ENCODE measurements around the gene MAGEA9B. TPM values are rescaled to one million over a fixed set of nuclear protein-coding genes. Genes with fewer than 3 reads are reported as not detected.
A peak's percentile ranks its signal among the peaks of the same experiment; 100 is the strongest.
"Not testable (repeated sequence)": the region's sequence is repeated elsewhere in the genome, so short reads cannot be mapped to it uniquely, and the experiment has no call there.

MAGEA9B gene
- polyA plus RNA-seq, 4 donors: 0.06 TPM; not detected in 3

DNA sequence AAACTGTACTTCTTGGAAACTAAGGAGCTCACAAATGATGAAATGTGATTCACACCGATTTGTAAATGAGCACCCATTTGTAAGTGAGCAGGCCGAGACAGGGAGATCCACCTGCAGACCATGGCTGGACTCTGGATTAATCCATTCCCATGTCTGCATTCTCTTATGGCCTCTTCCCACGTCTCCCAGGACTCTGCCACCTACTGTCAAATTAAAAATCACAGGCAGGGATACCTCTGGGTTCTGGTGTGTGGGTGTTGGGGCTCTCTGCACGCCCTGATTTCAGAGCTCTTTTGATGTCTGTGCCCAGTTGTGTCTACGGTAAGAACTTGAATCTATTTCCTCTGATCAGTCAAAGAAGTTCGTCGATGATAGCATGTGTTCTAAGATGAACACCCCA is 3.7 kb upstream of the MAGEA9B start:
- not testable (repeated sequence) for H3K9me3 ChIP-seq (ENCODE audit: control insufficient read depth in 2 of 2, insufficient read depth in 1 of 2, low read depth in 1 of 2, low read length in 1 of 2); H3K36me3 ChIP-seq (ENCODE audit: control insufficient read depth in 3 of 3, insufficient read depth in 2 of 3, low read depth in 1 of 3, low read length in 3 of 3); H3K27me3 ChIP-seq (ENCODE audit: control insufficient read depth in 3 of 3, insufficient read depth in 3 of 3, low read length in 3 of 3); FAIRE-seq; H3K4me3 ChIP-seq (ENCODE audit: low read depth in 1 of 3, low read length in 3 of 3); DNase-seq; H3K27ac ChIP-seq (ENCODE audit: low read depth in 1 of 3, low read length in 2 of 3); H3K4me1 ChIP-seq (ENCODE audit: control insufficient read depth in 3 of 3, insufficient read depth in 2 of 3, low read depth in 1 of 3, low read length in 2 of 3)
- WGBS, 3 donors: no CpG with 5 or more reads among the region's 7 CpGs

- H3K9me3 ChIP-seq (ENCODE audit: control insufficient read depth in 2 of 2, insufficient read depth in 1 of 2, low read depth in 1 of 2, low read length in 1 of 2); FAIRE-seq; H3K27ac ChIP-seq (ENCODE audit: low read depth in 1 of 3, low read length in 2 of 3); DNase-seq; H3K4me3 ChIP-seq (ENCODE audit: low read depth in 1 of 3, low read length in 3 of 3); H3K27me3 ChIP-seq (ENCODE audit: control insufficient read depth in 3 of 3, insufficient read depth in 3 of 3, low read length in 3 of 3); H3K36me3 ChIP-seq (ENCODE audit: control insufficient read depth in 3 of 3, insufficient read depth in 2 of 3, low read depth in 1 of 3, low read length in 3 of 3); H3K4me1 ChIP-seq (ENCODE audit: control insufficient read depth in 3 of 3, insufficient read depth in 2 of 3, low read depth in 1 of 3, low read length in 2 of 3): not testable (repeated sequence)
- 71 to 90% (median 80%) methylated on average over 2 to 6 of the region's 17 CpGs for WGBS, 3 donors
These were observed 1.6 kb downstream of the MAGEA9B start for GRCh38 chrX:149585631-149586030.

- not testable (repeated sequence) for DNase-seq; H3K4me1 ChIP-seq (ENCODE audit: control insufficient read depth in 3 of 3, insufficient read depth in 2 of 3, low read depth in 1 of 3, low read length in 2 of 3); H3K9me3 ChIP-seq (ENCODE audit: control insufficient read depth in 2 of 2, insufficient read depth in 1 of 2, low read depth in 1 of 2, low read length in 1 of 2); H3K36me3 ChIP-seq (ENCODE audit: control insufficient read depth in 3 of 3, insufficient read depth in 2 of 3, low read depth in 1 of 3, low read length in 3 of 3); H3K27me3 ChIP-seq (ENCODE audit: control insufficient read depth in 3 of 3, insufficient read depth in 3 of 3, low read length in 3 of 3); FAIRE-seq; H3K27ac ChIP-seq (ENCODE audit: low read depth in 1 of 3, low read length in 2 of 3); H3K4me3 ChIP-seq (ENCODE audit: low read depth in 1 of 3, low read length in 3 of 3)
- WGBS, 3 donors: no CpG with 5 or more reads among the region's 1 CpG
These were observed 13.8 kb downstream of the MAGEA9B start for GRCh38 chrX:149573456-149573855.

DNA sequence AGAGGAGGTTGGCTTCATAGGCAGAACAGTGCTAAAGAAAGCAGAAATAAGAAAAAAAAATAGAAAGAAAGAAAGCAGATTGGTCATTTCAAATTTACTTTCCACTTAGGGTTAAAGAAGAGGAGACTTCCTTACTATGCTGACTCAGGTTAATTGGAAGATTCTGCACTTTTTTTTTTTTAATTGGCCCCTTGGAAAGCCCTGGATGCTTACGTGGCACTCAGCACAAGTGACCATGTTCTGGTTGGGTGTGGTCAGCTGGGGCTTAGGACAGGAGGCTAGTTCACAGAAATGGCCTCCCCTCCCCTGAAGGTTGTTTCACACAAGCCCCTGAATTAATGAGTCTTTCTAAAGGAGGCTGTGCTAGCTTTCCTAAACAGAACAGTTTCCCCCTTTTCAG is 14.5 kb downstream of the MAGEA9B start:
- Histone ChIP-seq H3K4me1 (ENCODE audit: control insufficient read depth in 3 of 3, insufficient read depth in 2 of 3, low read depth in 1 of 3, low read length in 2 of 3) (no peaks in the 10 kb centered on the region), H3K4me3 (ENCODE audit: low read depth in 1 of 3, low read length in 3 of 3) (no peak overlapping the region), H3K36me3 (ENCODE audit: control insufficient read depth in 3 of 3, insufficient read depth in 2 of 3, low read depth in 1 of 3, low read length in 3 of 3) (no peaks in the 10 kb centered on the region), H3K9me3 (ENCODE audit: control insufficient read depth in 2 of 2, insufficient read depth in 1 of 2, low read depth in 1 of 2, low read length in 1 of 2) (no peaks in the 10 kb centered on the region), H3K27me3 (ENCODE audit: control insufficient read depth in 3 of 3, insufficient read depth in 3 of 3, low read length in 3 of 3) (no peaks in the 10 kb centered on the region), H3K27ac (ENCODE audit: low read depth in 1 of 3, low read length in 2 of 3) (no peak overlapping the region)
- whole genome bisulfite sequencing, 3 donors: 20 to 58% methylated on average over 1 of the region's 1 CpG; no CpG with 5 or more reads in 1 of the 3 donors
- no peak for DNase-seq
- no peak for FAIRE-seq

DNA sequence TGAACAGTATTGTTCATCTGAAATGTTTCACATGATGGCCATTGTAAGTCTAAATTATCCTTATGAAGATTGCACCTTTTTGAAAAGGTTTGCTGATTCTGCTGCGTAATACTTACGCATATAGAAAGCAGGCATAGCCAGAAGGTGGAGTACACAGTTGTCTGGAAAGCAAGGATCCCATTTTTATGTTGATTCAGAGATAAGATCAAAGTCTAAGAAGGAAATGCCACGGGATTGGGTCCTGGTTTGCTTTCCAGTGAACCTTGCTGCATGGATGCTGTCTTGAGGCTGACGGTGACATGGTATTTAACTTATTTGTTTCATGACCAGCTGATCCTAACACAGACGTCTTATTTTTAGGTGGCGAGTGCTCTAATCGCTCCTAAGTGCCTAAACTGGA is 15.5 kb downstream of the MAGEA9B start:
- no peak for FAIRE-seq
- Histone ChIP-seq H3K27ac (ENCODE audit: low read depth in 1 of 3, low read length in 2 of 3) (no peak overlapping the region), H3K27me3 (ENCODE audit: control insufficient read depth in 3 of 3, insufficient read depth in 3 of 3, low read length in 3 of 3) (no peaks in the 10 kb centered on the region), H3K4me1 (ENCODE audit: control insufficient read depth in 3 of 3, insufficient read depth in 2 of 3, low read depth in 1 of 3, low read length in 2 of 3) (no peaks in the 10 kb centered on the region), H3K36me3 (ENCODE audit: control insufficient read depth in 3 of 3, insufficient read depth in 2 of 3, low read depth in 1 of 3, low read length in 3 of 3) (no peaks in the 10 kb centered on the region), H3K4me3 (ENCODE audit: low read depth in 1 of 3, low read length in 3 of 3) (no peak overlapping the region), H3K9me3 (ENCODE audit: control insufficient read depth in 2 of 2, insufficient read depth in 1 of 2, low read depth in 1 of 2, low read length in 1 of 2) (no peaks in the 10 kb centered on the region)
- WGBS, 3 donors: 71% methylated on average over 7 of the region's 7 CpGs; no CpG with 5 or more reads in 1 of the 3 donors
- DNase-seq: peak in 1 of 2 donors; percentile 5

DNA sequence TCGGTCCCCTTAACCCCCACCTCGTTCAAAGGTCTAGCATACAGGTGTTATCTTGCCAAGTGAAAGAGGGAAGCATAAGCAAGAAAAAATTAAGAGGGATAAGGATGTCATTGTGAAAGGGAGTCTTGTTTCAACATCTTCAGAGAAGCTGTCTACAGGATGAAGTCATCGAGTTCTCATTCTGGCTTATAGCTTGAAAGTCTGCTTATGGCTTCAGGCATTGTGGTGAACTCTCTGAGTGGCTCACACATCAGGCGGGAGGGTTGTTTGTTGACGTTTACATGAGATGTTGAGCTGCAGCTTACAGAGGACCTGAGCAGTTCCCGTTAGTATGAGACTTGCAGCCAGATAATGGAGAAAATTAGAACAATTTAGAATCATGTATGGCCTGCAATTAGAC is 16.6 kb downstream of the MAGEA9B start:
- no peak for FAIRE-seq
- no peaks in the 10 kb centered on the region for H3K4me1 ChIP-seq (ENCODE audit: control insufficient read depth in 3 of 3, insufficient read depth in 2 of 3, low read depth in 1 of 3, low read length in 2 of 3)
- no peaks in the 10 kb centered on the region for H3K27me3 ChIP-seq (ENCODE audit: control insufficient read depth in 3 of 3, insufficient read depth in 3 of 3, low read length in 3 of 3)
- no peaks in the 10 kb centered on the region for H3K9me3 ChIP-seq (ENCODE audit: control insufficient read depth in 2 of 2, insufficient read depth in 1 of 2, low read depth in 1 of 2, low read length in 1 of 2)
- no peak overlapping the region for H3K27ac ChIP-seq (ENCODE audit: low read depth in 1 of 3, low read length in 2 of 3)
- DNase-seq: no peak
- WGBS, 3 donors: 48 to 53% methylated on average over 6 of the region's 6 CpGs; no CpG with 5 or more reads in 1 of the 3 donors
- no peak overlapping the region for H3K4me3 ChIP-seq (ENCODE audit: low read depth in 1 of 3, low read length in 3 of 3)
- H3K36me3 ChIP-seq (ENCODE audit: control insufficient read depth in 3 of 3, insufficient read depth in 2 of 3, low read depth in 1 of 3, low read length in 3 of 3): no peaks in the 10 kb centered on the region

DNA sequence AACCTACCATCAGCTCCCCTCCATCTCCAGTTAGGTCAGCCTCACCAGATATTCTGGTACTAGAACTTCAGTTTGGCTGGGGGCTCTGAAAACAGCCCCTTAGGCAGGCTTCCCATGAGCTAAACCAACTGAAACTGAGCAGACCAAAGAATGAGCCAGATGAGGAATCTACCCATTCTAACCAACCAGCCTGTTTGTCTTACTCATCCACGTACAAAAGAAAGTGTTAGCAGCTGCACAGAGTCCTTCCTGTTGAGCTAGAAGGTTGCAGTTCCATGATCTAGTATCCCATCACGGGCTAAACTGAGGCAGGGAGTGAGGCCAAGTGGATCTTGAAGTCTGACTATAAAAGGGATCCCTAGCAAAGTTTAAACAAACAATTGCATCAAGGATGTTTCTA is 17.5 kb downstream of the MAGEA9B start:
- Histone ChIP-seq H3K27me3 (ENCODE audit: control insufficient read depth in 3 of 3, insufficient read depth in 3 of 3, low read length in 3 of 3) (no peaks in the 10 kb centered on the region), H3K27ac (ENCODE audit: low read depth in 1 of 3, low read length in 2 of 3) (no peak overlapping the region), H3K9me3 (ENCODE audit: control insufficient read depth in 2 of 2, insufficient read depth in 1 of 2, low read depth in 1 of 2, low read length in 1 of 2) (no peaks in the 10 kb centered on the region), H3K4me3 (ENCODE audit: low read depth in 1 of 3, low read length in 3 of 3) (no peak overlapping the region), H3K4me1 (ENCODE audit: control insufficient read depth in 3 of 3, insufficient read depth in 2 of 3, low read depth in 1 of 3, low read length in 2 of 3) (no peaks in the 10 kb centered on the region), H3K36me3 (ENCODE audit: control insufficient read depth in 3 of 3, insufficient read depth in 2 of 3, low read depth in 1 of 3, low read length in 3 of 3) (no peaks in the 10 kb centered on the region)
- WGBS, 3 donors: 37 to 64% methylated on average over 2 of the region's 2 CpGs; no CpG with 5 or more reads in 1 of the 3 donors
- DNase-seq (no peak), FAIRE-seq (no peak)

DNA sequence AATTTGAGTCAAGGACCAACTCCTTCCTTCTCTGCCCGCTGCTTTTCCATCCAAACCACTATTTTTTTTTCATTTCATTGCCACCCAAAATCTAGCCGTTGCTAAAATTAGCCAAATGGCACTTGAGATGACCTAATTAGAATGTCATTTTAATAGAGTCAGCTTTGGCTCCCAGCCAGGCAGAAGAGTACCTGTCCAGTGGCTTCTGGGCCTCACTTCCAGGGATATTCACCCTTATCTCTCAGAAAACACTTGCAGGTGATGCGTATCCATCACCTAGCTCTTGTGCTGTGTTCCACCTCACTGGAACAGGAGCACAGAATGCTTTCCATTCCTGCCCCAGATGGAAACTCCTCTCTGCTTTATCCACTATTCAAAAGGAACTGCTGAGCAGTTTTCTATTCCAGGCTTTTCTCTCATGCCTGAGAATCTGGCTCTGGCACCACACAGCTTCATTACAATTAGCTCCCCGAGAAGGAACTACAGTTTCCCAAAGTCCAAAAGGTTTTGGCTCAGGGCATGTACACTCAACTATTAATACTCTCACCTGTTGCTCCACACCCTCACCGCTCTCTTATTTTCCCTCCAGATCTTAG is 18.5 kb downstream of the MAGEA9B start:
- no peak for FAIRE-seq
- Histone ChIP-seq H3K36me3 (ENCODE audit: control insufficient read depth in 3 of 3, insufficient read depth in 2 of 3, low read depth in 1 of 3, low read length in 3 of 3) (no peaks in the 10 kb centered on the region), H3K4me3 (ENCODE audit: low read depth in 1 of 3, low read length in 3 of 3) (no peak overlapping the region), H3K27ac (ENCODE audit: low read depth in 1 of 3, low read length in 2 of 3) (no peak overlapping the region), H3K9me3 (ENCODE audit: control insufficient read depth in 2 of 2, insufficient read depth in 1 of 2, low read depth in 1 of 2, low read length in 1 of 2) (no peaks in the 10 kb centered on the region), H3K27me3 (ENCODE audit: control insufficient read depth in 3 of 3, insufficient read depth in 3 of 3, low read length in 3 of 3) (no peaks in the 10 kb centered on the region), H3K4me1 (ENCODE audit: control insufficient read depth in 3 of 3, insufficient read depth in 2 of 3, low read depth in 1 of 3, low read length in 2 of 3) (no peaks in the 10 kb centered on the region)
- WGBS, 3 donors: 61% methylated on average over 5 of the region's 5 CpGs; no CpG with 5 or more reads in 1 of the 3 donors
- no peak for DNase-seq
